Amniotic epithelial cell (primary cell): ENCODE results near the gene WDFY2.
A peak's percentile ranks its signal among the peaks of the same experiment; 100 is the strongest.
"Not testable (repeated sequence)": the region's sequence is repeated elsewhere in the genome, so short reads cannot be mapped to it uniquely, and the experiment has no call there.

Experiments
- DNase-seq: peaks from one replicate; pipeline ENCODE4 v3.0.0-alpha.2; 2010; ENCODE audit warnings: low read depth

Gene WDFY2

GRCh38 chr13:51583875-51584730 is at the start of gene WDFY2:
Gene WDFY2 (plus strand): TSS chr13:51584462. CDS start chr13:51584688, 226 bp downstream.
- peak; percentile 100 for DNase-seq

DNA sequence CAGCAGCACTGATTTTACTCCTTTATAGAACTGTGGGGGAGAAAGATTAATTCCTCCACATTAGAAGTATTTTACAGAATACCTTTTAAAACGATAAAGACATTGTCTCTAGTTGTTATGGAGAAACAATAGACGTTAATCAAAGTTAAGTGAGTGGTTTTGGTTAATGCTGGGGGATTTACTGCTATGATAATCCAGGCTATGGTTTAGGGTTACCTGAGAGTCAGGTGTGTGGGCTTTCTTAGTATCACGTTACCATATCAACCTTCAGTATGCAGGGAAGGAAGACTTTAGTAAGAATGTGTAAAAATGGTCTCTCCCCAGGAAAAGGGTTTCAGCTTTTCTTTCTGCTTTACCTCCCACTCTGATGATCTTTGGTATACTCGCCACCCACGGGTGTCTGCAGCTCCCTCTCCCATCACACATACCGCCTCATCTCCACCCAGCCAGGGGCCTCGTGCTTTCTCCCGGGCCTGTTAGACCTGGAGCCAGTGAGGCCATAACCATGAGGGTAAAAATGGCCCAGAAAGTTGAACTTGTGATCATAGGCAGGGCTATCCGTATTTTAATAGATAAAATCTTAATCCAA is 45.6 kb upstream of the WDFY2 start:
- no peak for DNase-seq

DNA sequence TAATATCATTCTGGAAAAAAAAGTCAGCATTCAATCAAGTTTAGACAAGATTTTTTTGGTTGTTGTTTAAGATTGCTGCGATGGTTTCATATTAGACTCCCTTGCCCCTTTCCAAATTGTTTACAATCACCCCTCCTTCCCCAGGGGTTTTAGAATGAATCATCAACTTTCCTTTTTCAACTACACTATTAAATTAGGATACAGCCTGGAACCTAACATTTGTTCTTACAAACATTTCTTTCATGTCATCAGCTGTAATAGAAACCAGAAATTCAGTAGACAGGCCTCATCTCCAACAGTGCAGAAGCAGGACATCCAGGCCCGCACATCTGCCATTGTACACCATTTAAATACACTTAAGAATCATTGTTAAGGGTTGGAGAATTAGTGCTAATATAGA is 44.4 kb upstream of the WDFY2 start:
- no peak for DNase-seq

DNA sequence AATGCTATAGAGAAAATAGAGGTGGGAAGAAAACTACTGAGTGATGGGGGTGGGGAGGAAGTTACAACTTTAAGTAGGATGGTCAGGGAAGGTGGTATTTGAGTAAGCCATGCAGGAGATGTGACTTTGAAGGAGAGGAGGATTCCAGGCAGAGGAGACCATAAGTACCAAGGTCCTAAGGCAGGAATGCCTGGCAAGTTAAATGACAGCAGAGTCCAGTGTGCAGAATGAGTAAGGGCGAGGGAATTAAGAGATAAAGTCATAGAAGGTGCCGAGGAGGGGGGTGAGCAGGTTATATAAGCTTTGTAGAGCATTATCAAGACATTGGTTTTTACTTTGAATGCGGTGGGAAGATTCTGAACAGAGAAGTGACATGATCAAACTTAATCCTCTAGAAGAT is 43.2 kb upstream of the WDFY2 start:
- no peak for DNase-seq

DNA sequence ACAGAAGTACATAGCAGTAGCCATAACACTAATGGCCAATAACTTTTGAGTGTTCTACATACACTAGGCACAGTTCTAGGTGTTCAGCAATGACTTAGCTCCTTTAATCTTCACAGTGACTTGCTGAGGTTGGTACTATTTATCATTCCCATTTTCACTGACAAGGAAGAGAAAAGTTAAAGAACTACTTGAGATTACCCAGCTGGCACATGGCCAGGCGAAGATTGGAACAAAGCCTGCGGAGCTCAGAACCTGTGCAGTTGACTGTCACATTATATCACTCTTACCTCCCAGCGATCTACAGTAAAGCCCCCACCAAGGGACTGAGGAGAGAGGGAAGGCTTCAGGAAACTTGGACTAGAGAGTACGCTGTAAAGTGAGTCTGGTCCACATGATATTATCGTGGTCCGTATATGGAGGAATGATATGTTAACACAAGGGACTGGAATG is 42.4 kb upstream of the WDFY2 start:
- no peak for DNase-seq

DNA sequence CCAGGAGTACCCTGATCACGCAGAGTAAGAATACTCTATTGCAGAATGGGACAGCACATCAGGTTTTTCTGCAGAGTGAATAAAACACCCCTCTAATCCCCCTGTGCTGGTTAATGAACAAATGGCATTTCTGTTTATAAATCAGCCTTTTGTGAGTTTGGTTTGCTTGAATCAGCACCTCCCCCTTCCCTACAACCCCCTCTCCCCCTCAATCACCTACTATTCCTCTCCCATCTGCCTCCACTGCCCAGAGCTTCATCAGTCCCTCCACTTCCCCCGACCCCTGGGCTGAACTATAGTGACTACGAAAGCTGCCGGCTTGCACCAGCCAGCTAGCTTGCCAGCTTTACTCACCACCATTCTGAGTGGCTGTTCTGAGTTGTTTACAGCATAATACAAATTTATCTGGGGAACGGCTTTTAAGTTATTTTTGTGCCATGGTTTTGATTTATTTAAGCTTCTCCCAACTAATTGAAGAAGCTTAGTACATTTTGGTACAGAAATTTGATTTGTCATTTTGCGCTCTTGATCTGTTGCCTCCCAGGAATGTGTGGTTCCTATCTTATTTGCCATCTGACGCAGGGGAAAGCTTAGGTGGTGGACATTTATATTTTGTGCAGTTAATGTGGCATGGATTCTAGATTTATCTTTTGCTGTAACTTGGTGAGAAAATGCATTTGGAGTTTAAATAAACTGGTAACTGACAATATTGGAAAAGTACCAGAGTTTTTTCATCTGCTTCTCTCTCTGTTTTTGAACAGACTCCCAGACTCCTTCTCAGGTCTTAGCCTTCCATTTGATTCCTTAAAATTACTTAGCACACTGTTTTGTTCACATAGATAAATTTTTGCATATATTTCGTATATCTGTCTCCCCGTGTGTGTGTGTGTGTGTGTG is 41.7 kb upstream of the WDFY2 start:
- DNase-seq = peak; percentile 38

DNA sequence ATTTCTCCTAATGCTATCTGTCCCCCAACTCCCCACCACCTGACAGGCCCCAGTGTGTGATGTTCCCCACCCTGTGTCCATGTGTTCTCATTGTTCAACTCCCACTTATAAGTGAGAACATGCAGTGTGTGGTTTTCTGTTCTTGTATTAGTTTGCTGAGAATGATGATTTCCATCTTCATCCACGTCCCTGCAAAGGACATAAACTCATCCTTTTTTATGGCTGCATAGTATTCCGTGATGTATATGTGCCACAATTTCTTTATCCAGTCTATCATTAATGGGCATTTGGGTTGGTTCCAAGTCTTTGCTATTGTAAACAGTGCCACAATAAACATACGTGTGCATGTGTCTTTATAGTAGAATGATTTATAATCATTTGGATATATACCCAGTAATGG is 38.8 kb upstream of the WDFY2 start:
- DNase-seq = not testable (repeated sequence)

- no peak for DNase-seq
Observed at GRCh38 chr13:51547425-51548176, 36.7 kb upstream of the WDFY2 start.

- no peak for DNase-seq
Observed at GRCh38 chr13:51549050-51549449, 35.2 kb upstream of the WDFY2 start.

GRCh38 chr13:51549593-51549992 is 34.7 kb upstream of the WDFY2 start:
- DNase-seq = no peak

DNA sequence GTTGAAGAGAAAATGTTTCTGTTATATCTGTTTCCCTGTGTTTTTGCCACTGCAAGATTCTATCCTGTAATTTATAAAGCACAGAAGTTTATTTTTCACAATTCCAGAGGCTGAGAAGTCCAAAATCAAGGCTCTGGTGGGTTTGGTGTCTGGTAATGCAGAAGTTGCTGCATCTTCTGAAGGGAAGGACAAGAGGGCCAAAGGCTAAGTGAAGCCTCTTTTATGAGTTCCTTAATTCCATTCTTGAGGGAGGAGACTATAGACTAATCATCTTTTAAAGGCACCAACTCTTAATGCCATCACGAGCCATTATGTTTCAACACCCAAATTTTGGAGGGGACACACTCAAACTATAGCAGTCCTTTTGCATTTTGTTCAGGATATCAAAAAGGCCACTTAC is 34.1 kb upstream of the WDFY2 start:
- no peak for DNase-seq

DNA sequence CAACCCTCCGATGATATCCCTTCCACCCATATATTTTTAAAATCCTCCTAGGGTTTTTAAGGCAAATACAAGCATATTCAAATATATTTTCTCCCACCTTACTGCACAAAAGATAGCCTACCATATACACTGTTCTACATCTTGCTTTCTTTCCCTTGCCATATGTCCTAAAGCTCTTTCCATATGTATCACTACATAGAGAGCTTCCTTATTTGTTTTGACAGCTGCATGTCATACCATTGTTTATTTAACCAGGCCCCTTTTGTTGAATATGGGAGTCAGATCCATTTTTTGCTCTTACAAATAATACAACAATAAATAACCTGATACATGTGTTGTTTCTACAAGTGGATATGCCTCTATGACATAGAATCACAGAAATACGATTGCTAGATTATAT is 32.8 kb upstream of the WDFY2 start:
- DNase-seq = no peak

DNA sequence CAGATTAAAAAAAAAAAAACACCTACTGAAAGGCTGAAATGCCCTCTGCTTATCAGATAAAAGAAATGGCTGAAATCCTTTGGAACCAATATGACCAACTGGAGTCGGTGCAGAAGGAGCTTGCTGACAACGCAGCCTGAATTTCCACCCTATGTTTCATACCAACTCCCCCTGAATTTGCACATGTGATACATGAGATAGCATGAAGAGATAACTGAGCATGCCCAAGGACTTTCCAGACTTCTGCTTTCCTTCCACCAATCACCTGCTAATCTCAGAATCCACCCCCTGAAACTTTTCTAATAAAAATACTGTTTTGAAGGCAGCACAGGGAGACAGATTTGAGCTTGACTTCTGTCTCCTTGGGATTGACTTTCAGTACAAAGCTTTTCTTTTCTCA is 32.2 kb upstream of the WDFY2 start:
- DNase-seq = peak; percentile 42

DNA sequence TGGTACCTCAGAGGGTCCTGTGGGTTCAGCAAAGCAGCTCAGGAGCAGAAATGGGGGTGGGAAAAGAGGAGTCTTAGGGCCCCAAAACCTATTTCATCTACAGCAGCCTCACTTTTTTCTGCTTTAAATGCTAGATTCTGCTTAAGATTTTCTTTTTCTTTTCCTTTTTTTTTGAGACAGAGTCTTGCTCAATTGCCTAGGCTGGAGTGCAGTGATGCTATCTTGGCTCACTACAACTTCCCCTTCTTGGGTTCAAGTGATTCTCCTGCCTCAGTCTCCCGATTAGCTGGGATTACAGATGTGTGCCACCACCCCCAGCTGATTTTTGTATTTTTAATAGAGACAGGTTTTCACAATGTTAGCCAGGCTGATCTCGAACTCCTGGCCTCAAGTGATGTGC is 30.7 kb upstream of the WDFY2 start:
- no peak for DNase-seq

GRCh38 chr13:51556740-51557139 is 27.5 kb upstream of the WDFY2 start:
- DNase-seq = no peak

DNA sequence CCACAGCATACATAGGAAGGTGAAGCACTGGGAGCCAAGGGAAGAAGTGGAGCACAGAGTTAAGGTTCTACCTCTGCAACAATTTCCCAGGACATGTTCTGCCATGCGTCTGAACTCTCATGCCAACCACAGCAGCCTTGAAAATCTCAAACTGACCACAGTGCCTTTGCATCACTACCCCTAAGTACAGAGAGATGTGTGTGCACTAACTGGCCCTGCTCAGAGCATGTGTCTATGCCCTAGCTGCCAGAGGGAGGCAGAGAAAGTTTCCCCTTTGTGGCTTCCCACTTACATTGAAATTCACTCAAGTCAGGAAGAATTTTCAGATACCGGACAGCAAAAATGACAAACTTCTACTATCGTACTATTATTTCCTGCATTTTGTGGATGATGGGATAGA is 26.8 kb upstream of the WDFY2 start:
- DNase-seq = peak; percentile 57

DNA sequence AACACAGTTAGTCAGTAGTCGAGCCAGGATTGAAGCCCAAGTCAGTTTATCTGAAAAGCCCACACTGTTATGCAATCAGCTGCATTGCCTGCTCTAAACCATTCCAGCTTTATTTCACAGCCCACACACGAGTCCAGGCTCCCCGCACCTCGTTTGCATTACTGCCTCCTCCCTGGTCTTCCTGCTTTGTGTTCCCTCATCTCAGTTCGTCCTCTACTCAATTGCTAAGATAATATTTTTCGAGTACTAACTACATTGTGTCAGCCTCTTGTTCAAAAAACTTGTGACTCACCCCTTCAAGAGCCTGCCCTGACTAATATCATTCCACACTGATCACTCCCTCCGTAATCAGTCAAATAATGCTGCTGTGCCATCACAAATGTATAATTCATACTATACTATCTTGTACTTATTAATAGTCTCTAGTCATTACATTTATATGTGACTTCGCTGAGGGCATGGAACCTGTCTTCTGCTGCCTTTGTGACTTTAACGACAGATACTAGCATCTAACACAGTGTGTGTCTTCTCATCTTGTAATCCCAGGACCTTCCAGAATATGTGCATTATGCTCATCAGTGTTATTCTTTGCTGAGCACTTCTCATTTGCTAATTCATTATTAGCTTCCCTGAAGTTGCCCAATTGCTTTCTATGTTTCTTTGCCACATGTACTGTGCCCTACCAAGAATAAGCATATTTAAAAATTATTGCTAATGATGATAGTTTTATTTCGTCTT is 26.2 kb upstream of the WDFY2 start:
- peak; percentile 93 for DNase-seq

- no peak for DNase-seq
Observed at GRCh38 chr13:51559946-51560735, 24.1 kb upstream of the WDFY2 start.

DNA sequence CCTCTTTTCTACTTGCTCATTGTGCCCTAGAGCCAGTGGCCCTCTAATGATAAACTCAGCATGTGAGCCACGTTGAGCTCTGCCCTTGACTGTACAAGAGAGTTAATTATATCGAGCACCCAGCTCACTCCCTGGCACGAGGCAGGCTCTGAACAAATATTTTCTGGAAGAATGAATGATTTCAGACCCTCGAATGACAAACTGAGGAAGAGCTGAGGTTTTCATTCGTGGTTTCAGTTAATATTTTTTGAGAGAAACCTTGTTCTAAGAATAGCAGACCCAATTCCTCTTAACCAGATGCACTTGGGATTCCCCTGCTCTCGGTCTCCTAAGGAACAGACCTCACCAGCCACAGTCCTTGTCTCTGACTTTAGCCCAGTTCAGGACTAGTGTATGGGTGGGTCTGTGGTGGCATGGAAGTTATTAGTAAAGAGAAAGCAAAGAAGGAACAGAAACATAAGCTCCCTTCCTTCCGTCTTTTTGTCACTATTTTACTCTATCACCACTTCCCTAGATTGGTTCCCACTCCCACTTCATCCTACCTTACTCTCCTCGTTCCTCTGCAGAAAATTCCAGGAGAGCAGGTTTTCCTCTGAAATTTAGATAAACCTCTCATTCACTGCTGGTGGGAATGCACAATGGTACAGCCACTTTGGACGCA is 22.1 kb upstream of the WDFY2 start:
- no peak for DNase-seq

DNA sequence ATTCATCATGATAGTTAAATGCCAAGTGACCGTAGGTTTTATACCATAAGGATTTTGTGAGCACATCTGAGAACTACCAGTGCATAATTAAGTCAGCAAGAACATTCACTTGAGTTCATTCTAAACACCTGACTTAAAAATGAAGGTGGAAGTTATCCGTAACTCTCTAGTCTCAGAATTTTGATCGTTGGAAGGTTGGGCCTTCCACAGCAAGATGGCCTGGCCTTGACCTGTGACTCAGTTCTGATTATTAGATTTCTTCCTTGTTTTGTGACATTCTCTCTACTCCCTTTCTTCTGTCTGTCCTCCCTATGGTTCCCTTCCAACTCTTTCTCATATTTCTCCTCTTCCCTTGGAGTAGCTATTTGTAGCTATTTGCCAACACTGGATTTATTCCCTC is 20.0 kb upstream of the WDFY2 start:
- DNase-seq = no peak
